NT2/D1 (cell line): ENCODE measurements around the gene C2CD2L.

Experiments used
- SUZ12 ChIP-seq: IDR thresholded peaks from 2 replicates; pipeline ENCODE4 v1.6.1; 2011; ENCODE audit not compliant: insufficient read length, insufficient read depth; ENCODE audit errors: extremely low read depth
- YY1 ChIP-seq: IDR thresholded peaks from 2 replicates; pipeline ENCODE4 v1.6.1; 2011; ENCODE audit not compliant: insufficient read length, insufficient read depth
- ZNF274 ChIP-seq: IDR thresholded peaks from 2 replicates; pipeline ENCODE4 v1.6.1; 2011; ENCODE audit warnings: mild to moderate bottlenecking, low read depth, low read length

DNA sequence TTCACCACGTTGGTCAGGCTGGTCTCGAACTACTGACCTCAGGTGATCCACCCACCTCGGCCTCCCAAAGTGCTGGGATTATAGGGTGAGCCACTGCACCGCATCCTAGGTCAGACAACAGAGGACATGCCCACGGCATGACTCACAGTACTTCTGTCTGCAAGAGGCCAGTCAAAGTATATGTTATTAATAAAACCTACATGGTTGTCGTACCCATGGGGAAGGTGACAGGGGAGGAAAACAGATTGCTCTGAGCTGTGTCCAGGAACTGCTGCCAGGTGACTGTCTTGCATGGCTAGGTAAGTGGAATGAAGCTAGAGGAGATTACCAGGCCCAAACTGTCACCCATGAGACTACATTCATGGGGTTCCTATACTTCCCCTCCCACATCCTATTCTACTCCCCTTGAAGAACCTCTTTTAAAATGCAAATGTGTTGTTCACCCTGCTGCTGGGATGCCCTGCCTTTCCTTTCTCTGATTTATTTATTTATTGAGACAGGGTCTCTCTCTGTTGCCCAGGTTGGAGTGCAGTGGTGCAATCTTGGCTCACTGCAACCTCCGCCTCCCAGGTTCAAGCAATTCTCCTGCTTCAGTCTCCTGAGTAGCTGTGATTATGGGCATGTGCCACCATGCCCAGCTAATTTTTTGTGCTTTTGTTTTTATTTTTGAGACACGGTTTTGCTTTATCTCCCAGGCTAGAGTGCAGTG lies 59.4 kb downstream of the C2CD2L start:
- TF ChIP-seq SUZ12 (no peak), ZNF274 (no peak), YY1 (no peak)
